GM23338 (cell line): ENCODE results near the gene CEMIP2. TPM values are rescaled to one million over a fixed set of nuclear protein-coding genes. Genes with fewer than 3 reads are reported as not detected.

ENCODE experiments used
- ATAC-seq: fragments of 200-7000 bp; cut with Tn5 transposase; 3 replicates; pipeline ENCODE4 v1.9.1; 2020
- DNase-seq: peaks from one replicate; pipeline ENCODE4 v3.0.0-alpha.2; 2015; ENCODE audit warnings: low spot score
- H2AFZ ChIP-seq: fragments of 200-600 bp; sonication (generic); 2 replicates; pipeline ENCODE4 v1.8.0; 2016; ENCODE audit warnings: antibody characterized with exemption, mild to moderate bottlenecking, moderate library complexity
- H3F3A ChIP-seq: fragments of 200-600 bp; sonication (generic); replicated peaks from 2 replicates; pipeline ENCODE4 v1.8.0; 2017; ENCODE audit warnings: antibody characterized with exemption, mixed run types, low read depth
- H3K27ac ChIP-seq: fragments of 200-600 bp; sonication (generic); 2 replicates; pipeline ENCODE4 v1.6.1; 2016; ENCODE audit warnings: low read depth
- H3K27me3 ChIP-seq: fragments of 200-600 bp; sonication (generic); 2 replicates; pipeline ENCODE4 v1.8.0; 2016; ENCODE audit warnings: mild to moderate bottlenecking, mixed run types, moderate library complexity; ENCODE audit not compliant: insufficient read depth
- H3K36me3 ChIP-seq: fragments of 200-600 bp; sonication (generic); 2 replicates; pipeline ENCODE4 v1.8.0; 2016; ENCODE audit warnings: mild to moderate bottlenecking; ENCODE audit not compliant: insufficient read depth
- H3K4me1 ChIP-seq: fragments of 200-600 bp; sonication (generic); 2 replicates; pipeline ENCODE4 v1.8.0; 2016; ENCODE audit warnings: mild to moderate bottlenecking, moderate library complexity; ENCODE audit not compliant: insufficient read depth
- H3K4me2 ChIP-seq: fragments of 200-600 bp; sonication (generic); 2 replicates; pipeline ENCODE4 v1.7.1; 2017; ENCODE audit warnings: mixed run types
- H3K4me3 ChIP-seq: fragments of 200-600 bp; sonication (generic); 2 replicates; pipeline ENCODE4 v1.6.1; 2016; ENCODE audit warnings: mixed run types
- H3K79me2 ChIP-seq: fragments of 200-600 bp; sonication (generic); replicated peaks from 2 replicates; pipeline ENCODE4 v1.8.0; 2017; ENCODE audit warnings: mild to moderate bottlenecking; ENCODE audit not compliant: insufficient read depth
- H3K9me2 ChIP-seq: fragments of 200-600 bp; sonication (generic); 2 replicates; pipeline ENCODE4 v1.8.0; 2017; ENCODE audit not compliant: insufficient read depth
- H4K20me1 ChIP-seq: fragments of 200-600 bp; sonication (generic); replicated peaks from 2 replicates; pipeline ENCODE4 v1.8.0; 2017; ENCODE audit warnings: mild to moderate bottlenecking; ENCODE audit not compliant: insufficient read depth
- H3K27ac Mint-ChIP-seq: 2 replicates; pipeline ENCODE4 v1.8.0; 2020; ENCODE audit warnings: inconsistent platforms, mild to moderate bottlenecking, moderate library complexity, mixed read lengths
- H3K27me3 Mint-ChIP-seq: 3 replicates; pipeline ENCODE4 v1.8.0; 2022; ENCODE audit warnings: low read depth, mild to moderate bottlenecking, moderate library complexity, mixed read lengths, inconsistent platforms; ENCODE audit not compliant: insufficient read depth, poor library complexity
- H3K36me3 Mint-ChIP-seq: 3 replicates; pipeline ENCODE4 v1.8.0; 2021; ENCODE audit warnings: low read depth, mild to moderate bottlenecking, inconsistent platforms, moderate library complexity, mixed read lengths
- H3K4me1 Mint-ChIP-seq: 3 replicates; pipeline ENCODE4 v1.8.0; 2020; ENCODE audit warnings: mild to moderate bottlenecking, inconsistent platforms, mixed read lengths
- H3K4me3 Mint-ChIP-seq: 3 replicates; pipeline ENCODE4 v1.8.0; 2021; ENCODE audit warnings: moderate library complexity, mild to moderate bottlenecking, inconsistent platforms, mixed read lengths
- H3K9me3 Mint-ChIP-seq: 3 replicates; pipeline ENCODE4 v1.8.0; 2020; ENCODE audit warnings: moderate library complexity, mild to moderate bottlenecking, inconsistent platforms, mixed read lengths
- CREB1 ChIP-seq: fragments of 250-450 bp; sonication (Bioruptor Pico); IDR thresholded peaks from 2 replicates; pipeline ENCODE4 v1.5.0; 2020; ENCODE audit warnings: low read depth, mild to moderate bottlenecking, moderate library complexity
- CTCF ChIP-seq, 2 experiments: fragments of 200-600 bp in 1 of 2; sonication (generic) in 1 of 2; conservative IDR thresholded peaks; 2 replicates each; pipeline versions ENCODE4 v1.5.1 to v1.6.1; 2016 to 2017; ENCODE audit warnings: antibody characterized with exemption in 2 of 2, low read depth in 2 of 2, mild to moderate bottlenecking in 2 of 2, moderate library complexity in 1 of 2
- EZH2 ChIP-seq: fragments of 200-600 bp; sonication (generic); IDR thresholded peaks from one replicate; pipeline ENCODE4 v1.8.0; 2017; ENCODE audit warnings: antibody characterized with exemption, mild to moderate bottlenecking, low read depth; ENCODE audit not compliant: unreplicated experiment
- EZH2phosphoT487 ChIP-seq: fragments of 200-600 bp; sonication (generic); IDR thresholded peaks from one replicate; pipeline ENCODE4 v1.8.1; 2018; ENCODE audit warnings: antibody characterized with exemption; ENCODE audit not compliant: unreplicated experiment
- JUNB ChIP-seq: IDR thresholded peaks from one replicate; pipeline ENCODE4 v1.6.1; 2016; ENCODE audit warnings: antibody characterized with exemption; ENCODE audit not compliant: unreplicated experiment
- NANOG ChIP-seq: IDR thresholded peaks from 2 replicates; pipeline ENCODE4 v1.6.1; 2016; ENCODE audit warnings: antibody characterized with exemption, borderline replicate concordance
- POLR2AphosphoS5 ChIP-seq: IDR thresholded peaks from 2 replicates; pipeline ENCODE4 v1.6.1; 2016; ENCODE audit warnings: antibody characterized with exemption, low read depth
- STAT1 ChIP-seq: IDR thresholded peaks from one replicate; pipeline ENCODE4 v1.6.1; 2016; ENCODE audit warnings: antibody characterized with exemption; ENCODE audit not compliant: unreplicated experiment
- ZNF114 ChIP-seq: fragments of 250-450 bp; sonication (Bioruptor Pico); IDR thresholded peaks from 2 replicates; pipeline ENCODE4 v1.5.0; 2020; ENCODE audit warnings: mild to moderate bottlenecking, moderate library complexity
- ZNF331 ChIP-seq: fragments of 250-450 bp; sonication (Bioruptor Pico); IDR thresholded peaks from 2 replicates; pipeline ENCODE4 v1.5.0; 2020; ENCODE audit warnings: low read depth, mild to moderate bottlenecking, moderate library complexity
- polyA plus RNA-seq: library from polyadenylated mRNA; unstranded; fragments of >200 nt; fragmentation: Nextera tagmentation; extraction: Ambion mirVana; gene quantifications from 2 replicates; pipeline ENCODE4 v1.2.1, GENCODE V29; 2016
- total RNA-seq: library from RNA; depleted of rRNA; stranded (reverse); fragments of >200 nt; shearing (Covaris generic); gene quantifications from 2 replicates; pipeline ENCODE4 v1.2.3, GENCODE V29; 2014
- TF ChIP-seq, protein P1 (sequence below): IDR thresholded peaks from one replicate; pipeline ENCODE4 v1.6.1; 2018; ENCODE audit warnings: antibody characterized with exemption; ENCODE audit not compliant: unreplicated experiment
- TF ChIP-seq, protein P2 (sequence below): fragments of 250-450 bp; sonication (Bioruptor Pico); IDR thresholded peaks from 2 replicates; pipeline ENCODE4 v1.5.0; 2020; ENCODE audit warnings: mild to moderate bottlenecking, moderate library complexity

Gene CEMIP2
- total and polyA plus RNA-seq, 2 experiments from 2014 or later = 23.0 to 76.7 TPM

DNA sequence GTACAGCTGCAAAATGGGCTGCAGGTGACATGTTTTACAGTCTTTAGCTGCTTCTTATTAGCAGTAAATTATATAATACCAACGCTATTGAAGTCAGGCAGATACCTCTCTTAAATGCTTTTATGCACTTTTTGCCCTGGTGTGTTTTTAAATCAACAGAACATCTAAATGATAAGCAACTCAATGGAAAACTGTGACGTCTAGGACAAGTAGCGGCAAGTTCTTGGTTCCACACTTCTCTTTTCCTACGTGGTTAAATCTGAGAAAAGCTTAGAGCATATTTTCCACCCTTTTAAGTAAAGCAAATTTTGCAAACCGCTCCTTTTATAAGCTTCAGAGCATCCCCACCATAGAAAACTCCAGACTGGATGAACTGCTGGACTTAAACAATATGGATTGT lies 58.1 kb downstream of the CEMIP2 start:
- H3K79me2 ChIP-seq = no peaks in the 10 kb centered on the region
- no peaks in the 10 kb centered on the region for H3K9me3 Mint-ChIP-seq
- TF ChIP-seq, protein P1, sequence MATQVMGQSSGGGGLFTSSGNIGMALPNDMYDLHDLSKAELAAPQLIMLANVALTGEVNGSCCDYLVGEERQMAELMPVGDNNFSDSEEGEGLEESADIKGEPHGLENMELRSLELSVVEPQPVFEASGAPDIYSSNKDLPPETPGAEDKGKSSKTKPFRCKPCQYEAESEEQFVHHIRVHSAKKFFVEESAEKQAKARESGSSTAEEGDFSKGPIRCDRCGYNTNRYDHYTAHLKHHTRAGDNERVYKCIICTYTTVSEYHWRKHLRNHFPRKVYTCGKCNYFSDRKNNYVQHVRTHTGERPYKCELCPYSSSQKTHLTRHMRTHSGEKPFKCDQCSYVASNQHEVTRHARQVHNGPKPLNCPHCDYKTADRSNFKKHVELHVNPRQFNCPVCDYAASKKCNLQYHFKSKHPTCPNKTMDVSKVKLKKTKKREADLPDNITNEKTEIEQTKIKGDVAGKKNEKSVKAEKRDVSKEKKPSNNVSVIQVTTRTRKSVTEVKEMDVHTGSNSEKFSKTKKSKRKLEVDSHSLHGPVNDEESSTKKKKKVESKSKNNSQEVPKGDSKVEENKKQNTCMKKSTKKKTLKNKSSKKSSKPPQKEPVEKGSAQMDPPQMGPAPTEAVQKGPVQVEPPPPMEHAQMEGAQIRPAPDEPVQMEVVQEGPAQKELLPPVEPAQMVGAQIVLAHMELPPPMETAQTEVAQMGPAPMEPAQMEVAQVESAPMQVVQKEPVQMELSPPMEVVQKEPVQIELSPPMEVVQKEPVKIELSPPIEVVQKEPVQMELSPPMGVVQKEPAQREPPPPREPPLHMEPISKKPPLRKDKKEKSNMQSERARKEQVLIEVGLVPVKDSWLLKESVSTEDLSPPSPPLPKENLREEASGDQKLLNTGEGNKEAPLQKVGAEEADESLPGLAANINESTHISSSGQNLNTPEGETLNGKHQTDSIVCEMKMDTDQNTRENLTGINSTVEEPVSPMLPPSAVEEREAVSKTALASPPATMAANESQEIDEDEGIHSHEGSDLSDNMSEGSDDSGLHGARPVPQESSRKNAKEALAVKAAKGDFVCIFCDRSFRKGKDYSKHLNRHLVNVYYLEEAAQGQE = no peak
- no peak for TF ChIP-seq CREB1
- no peaks in the 10 kb centered on the region for H3K9me2 ChIP-seq
- no peak overlapping the region for H3K4me3 ChIP-seq
- H3K27me3 ChIP-seq = no peaks in the 10 kb centered on the region
- no peaks in the 10 kb centered on the region for H3K4me1 ChIP-seq
- H2AFZ ChIP-seq = no peak overlapping the region
- no peak for DNase-seq
- H4K20me1 ChIP-seq = no peaks in the 10 kb centered on the region; the same call in 1 of the 2 replicates
- no peak for ATAC-seq
- H3F3A ChIP-seq = no peaks in the 10 kb centered on the region
- no peaks in the 10 kb centered on the region for H3K4me1 Mint-ChIP-seq
- no peak overlapping the region for H3K4me2 ChIP-seq
- peaks cover 46% of the 10 kb centered on the region for H3K36me3 Mint-ChIP-seq
- no peak overlapping the region for H3K4me3 Mint-ChIP-seq
- H3K27ac Mint-ChIP-seq = no peak overlapping the region
- H3K27me3 Mint-ChIP-seq = no peaks in the 10 kb centered on the region
- peaks cover 25% of the 10 kb centered on the region for H3K36me3 ChIP-seq
- no peak overlapping the region for H3K27ac ChIP-seq

DNA sequence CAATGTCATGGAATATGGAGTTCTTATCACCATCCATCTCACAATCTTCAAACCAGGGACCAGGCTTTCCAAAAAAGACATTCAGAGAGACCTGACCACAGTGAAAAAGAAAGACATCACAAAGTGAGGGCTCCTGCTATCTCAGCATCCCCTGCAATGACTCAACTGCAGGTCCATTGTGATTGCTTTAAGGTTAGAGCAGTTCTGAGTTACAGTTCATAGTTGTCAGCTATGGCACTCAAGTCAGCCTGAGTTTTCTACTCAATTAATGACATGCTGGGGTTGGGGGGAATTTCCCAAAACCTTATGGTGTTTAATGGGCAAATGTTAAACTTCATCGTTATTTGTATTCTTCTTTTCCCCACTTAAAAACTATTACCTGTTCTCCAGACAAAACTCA lies 58.9 kb downstream of the CEMIP2 start:
- Mint-ChIP-seq H3K4me1 (no peaks in the 10 kb centered on the region), H3K27me3 (no peaks in the 10 kb centered on the region), H3K36me3 (peaks cover 50% of the 10 kb centered on the region), H3K27ac (no peak overlapping the region), H3K4me3 (no peak overlapping the region), H3K9me3 (no peaks in the 10 kb centered on the region)
- Histone ChIP-seq H3K27ac (no peak overlapping the region), H3K4me3 (no peak overlapping the region), H4K20me1 (no peaks in the 10 kb centered on the region; the same call in 1 of the 2 replicates), H3F3A (no peaks in the 10 kb centered on the region), H3K9me2 (no peaks in the 10 kb centered on the region), H3K79me2 (no peaks in the 10 kb centered on the region), H3K27me3 (no peaks in the 10 kb centered on the region), H3K4me1 (no peaks in the 10 kb centered on the region), H3K4me2 (no peak overlapping the region), H3K36me3 (peaks cover 25% of the 10 kb centered on the region), H2AFZ (no peak overlapping the region)
- DNase-seq (no peak), ATAC-seq (no peak)
- TF ChIP-seq, protein P2, sequence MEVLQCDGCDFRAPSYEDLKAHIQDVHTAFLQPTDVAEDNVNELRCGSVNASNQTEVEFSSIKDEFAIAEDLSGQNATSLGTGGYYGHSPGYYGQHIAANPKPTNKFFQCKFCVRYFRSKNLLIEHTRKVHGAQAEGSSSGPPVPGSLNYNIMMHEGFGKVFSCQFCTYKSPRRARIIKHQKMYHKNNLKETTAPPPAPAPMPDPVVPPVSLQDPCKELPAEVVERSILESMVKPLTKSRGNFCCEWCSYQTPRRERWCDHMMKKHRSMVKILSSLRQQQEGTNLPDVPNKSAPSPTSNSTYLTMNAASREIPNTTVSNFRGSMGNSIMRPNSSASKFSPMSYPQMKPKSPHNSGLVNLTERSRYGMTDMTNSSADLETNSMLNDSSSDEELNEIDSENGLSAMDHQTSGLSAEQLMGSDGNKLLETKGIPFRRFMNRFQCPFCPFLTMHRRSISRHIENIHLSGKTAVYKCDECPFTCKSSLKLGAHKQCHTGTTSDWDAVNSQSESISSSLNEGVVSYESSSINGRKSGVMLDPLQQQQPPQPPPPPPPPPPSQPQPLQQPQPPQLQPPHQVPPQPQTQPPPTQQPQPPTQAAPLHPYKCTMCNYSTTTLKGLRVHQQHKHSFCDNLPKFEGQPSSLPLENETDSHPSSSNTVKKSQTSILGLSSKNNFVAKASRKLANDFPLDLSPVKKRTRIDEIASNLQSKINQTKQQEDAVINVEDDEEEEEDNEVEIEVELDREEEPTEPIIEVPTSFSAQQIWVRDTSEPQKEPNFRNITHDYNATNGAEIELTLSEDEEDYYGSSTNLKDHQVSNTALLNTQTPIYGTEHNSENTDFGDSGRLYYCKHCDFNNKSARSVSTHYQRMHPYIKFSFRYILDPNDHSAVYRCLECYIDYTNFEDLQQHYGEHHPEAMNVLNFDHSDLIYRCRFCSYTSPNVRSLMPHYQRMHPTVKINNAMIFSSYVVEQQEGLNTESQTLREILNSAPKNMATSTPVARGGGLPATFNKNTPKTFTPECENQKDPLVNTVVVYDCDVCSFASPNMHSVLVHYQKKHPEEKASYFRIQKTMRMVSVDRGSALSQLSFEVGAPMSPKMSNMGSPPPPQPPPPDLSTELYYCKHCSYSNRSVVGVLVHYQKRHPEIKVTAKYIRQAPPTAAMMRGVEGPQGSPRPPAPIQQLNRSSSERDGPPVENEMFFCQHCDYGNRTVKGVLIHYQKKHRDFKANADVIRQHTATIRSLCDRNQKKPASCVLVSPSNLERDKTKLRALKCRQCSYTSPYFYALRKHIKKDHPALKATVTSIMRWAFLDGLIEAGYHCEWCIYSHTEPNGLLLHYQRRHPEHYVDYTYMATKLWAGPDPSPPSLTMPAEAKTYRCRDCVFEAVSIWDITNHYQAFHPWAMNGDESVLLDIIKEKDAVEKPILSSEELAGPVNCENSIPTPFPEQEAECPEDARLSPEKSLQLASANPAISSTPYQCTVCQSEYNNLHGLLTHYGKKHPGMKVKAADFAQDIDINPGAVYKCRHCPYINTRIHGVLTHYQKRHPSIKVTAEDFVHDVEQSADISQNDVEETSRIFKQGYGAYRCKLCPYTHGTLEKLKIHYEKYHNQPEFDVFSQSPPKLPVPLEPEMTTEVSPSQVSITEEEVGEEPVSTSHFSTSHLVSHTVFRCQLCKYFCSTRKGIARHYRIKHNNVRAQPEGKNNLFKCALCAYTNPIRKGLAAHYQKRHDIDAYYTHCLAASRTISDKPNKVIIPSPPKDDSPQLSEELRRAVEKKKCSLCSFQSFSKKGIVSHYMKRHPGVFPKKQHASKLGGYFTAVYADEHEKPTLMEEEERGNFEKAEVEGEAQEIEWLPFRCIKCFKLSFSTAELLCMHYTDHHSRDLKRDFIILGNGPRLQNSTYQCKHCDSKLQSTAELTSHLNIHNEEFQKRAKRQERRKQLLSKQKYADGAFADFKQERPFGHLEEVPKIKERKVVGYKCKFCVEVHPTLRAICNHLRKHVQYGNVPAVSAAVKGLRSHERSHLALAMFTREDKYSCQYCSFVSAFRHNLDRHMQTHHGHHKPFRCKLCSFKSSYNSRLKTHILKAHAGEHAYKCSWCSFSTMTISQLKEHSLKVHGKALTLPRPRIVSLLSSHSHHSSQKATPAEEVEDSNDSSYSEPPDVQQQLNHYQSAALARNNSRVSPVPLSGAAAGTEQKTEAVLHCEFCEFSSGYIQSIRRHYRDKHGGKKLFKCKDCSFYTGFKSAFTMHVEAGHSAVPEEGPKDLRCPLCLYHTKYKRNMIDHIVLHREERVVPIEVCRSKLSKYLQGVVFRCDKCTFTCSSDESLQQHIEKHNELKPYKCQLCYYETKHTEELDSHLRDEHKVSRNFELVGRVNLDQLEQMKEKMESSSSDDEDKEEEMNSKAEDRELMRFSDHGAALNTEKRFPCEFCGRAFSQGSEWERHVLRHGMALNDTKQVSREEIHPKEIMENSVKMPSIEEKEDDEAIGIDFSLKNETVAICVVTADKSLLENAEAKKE (CRISPR knock-in tag) = no peak
- TF ChIP-seq EZH2 = no peak
- no peak for TF ChIP-seq CTCF (conservative IDR thresholded peaks at IDR 0.05; ENCODE audit: low read depth in 2 of 2)
- no peak for TF ChIP-seq JUNB
- no peak for TF ChIP-seq EZH2phosphoT487
- TF ChIP-seq NANOG = no peak
- no peak for TF ChIP-seq ZNF331 (CRISPR knock-in tag)
- no peak for TF ChIP-seq STAT1
- no peak for TF ChIP-seq POLR2AphosphoS5
- TF ChIP-seq CREB1 = no peak
- no peak for TF ChIP-seq ZNF114 (CRISPR knock-in tag)
